Measurements from ENCODE around the gene APBA2.
"Not testable (repeated sequence)": the region's sequence is repeated elsewhere in the genome, so short reads cannot be mapped to it uniquely, and the experiment has no call there.

Gene APBA2

DNA sequence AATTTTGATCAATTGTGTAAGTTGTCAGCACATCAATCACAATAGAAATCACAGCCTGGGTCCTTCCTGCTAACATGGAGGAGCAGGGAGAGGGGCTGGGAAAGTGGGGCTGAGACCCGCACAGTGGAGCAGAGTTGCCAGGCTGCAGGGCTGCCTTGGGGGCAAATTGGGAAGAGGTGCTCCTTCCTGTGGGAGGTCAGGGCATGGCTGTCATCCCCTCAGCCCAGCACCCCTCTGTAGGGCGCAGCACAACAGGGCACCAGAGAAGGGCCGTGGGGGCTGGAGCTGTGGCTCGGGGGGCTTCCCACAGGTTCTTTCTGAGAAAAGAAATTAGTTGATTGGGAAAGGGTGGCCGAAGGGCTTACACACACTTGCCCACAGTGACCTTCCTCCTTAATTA, 257.5 kb downstream of the APBA2 start:
- DNase-seq = no peak

DNA sequence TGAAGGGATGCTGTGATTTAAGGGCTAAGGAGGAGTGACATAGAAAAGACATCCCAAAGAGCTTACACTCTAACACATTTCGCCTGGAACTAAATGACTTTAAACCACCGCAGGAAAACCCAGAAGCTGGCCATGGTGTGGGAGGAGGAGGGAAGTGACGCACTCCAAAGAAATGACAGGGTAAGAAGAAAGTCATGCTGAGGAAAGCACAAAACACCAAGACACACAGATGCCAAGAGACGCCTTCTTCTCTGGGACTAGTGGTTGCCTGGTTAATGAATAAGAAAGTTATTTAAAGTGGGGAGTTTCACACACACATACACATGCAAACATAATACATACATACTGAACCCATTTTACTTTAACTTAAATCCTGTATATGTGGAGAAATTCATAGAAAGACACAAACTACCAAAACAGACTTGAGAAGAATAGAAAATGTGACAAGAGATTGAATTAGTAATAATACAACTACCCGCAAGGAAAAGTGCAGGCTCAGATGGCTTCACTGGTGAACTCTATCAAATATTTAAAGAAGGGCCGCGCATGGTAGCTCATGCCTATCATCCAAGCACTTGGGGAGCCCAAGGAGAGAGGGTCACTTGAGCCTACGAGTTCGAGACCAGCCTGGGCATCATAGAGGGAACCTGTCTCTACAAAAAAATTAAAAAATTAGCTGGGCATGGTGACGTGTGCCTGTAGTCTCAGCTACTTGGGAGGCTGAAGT, 258.3 kb downstream of the APBA2 start:
- DNase-seq = no peak

DNA sequence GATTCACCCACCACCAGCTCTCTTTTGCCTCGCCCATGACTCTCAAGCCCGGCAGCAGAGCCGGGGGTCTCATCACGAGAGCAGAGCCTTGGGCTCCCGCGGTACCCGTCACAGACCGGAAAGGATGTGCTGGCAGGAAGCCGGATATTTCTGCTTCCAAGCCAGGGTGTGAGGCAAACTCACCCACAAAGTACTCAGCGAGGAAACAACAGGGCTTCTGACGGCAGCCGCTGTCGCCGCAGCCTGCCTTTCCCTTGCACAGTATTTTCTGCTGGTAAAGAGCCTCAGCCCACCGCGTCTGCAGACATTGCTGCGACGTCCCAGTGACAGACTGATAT, 263.9 kb downstream of the APBA2 start:
- no peak for DNase-seq

DNA sequence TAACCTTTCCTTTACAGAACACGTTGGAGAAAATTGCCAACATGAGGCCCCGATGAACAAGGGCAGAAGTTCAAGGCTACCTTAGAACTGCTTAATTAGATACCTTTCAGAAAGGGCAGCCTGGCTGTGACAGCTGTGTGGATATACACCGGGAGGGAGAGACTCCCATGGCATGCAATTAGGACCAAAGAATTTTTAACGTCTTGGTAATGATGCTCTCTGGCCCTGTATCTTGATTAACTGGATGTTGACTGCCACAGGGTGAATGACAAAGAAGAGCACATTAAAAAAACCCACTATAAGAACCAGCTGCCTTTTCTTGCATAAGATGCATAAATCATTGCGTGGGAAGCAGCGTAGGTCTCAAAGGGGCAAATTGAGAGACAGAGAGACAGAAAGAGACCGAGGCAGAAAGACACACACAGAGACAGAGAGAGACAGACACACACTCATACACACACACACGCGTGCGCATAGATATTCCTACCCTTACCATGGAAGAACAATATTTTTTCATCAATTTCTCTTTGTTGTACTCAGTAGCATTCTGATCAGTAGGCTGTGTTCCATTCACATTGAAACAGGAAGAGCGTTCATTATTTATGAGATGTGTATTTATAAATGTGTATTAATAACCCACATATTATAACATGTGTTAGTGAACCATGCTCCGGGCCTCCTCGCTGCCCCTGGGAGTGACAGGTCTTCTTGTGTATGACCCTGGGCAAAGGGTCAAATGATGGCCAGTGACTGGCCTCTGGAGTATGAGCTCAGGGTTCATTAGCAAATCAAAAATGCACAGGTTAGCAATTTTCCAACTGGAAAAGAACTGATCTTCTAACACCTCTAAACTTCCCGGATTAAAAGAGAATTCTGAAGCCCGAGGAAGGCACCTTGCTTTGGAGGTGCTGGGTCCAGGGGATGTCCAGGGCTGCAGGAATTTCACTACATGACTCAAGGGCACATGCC, 265.0 kb downstream of the APBA2 start:
- DNase-seq = no peak

DNA sequence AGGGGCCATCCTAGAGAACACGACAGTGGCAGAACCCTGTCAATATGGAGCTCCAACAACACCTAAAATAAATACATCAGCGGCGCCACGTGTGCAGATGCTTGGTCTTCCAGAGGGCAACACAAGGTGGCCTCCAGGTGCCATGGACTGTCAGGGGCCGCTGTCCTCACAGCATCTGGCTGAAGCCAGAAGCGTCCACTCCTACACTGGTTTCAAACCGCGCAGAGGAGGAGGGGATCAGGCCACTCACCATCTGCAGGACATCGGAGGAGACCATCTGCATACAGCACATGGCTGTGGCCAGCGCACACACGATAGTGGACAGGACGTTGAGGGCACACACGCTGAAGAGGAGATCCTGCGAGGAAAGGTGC, 265.7 kb downstream of the APBA2 start:
- no peak for DNase-seq

DNA sequence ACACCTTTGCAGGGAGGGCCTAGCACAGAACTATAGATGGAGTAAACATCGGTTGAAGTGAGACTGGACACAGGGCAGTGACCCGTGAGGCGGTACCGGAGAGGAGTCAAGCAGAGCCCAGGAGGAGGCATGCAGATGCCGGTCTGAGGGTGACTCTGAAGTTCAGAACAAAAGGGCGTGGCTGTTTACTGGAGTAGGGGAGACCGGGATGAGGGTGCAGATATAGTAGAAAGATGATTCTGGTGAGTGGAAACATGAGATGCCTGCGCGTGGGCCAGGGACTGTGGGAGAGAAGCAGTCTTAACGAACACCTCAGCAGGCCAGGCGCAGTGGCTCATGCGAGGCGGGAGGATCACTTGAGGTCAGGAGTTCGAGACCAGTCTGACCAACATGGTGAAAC, 270.7 kb downstream of the APBA2 start:
- no peak for DNase-seq

DNA sequence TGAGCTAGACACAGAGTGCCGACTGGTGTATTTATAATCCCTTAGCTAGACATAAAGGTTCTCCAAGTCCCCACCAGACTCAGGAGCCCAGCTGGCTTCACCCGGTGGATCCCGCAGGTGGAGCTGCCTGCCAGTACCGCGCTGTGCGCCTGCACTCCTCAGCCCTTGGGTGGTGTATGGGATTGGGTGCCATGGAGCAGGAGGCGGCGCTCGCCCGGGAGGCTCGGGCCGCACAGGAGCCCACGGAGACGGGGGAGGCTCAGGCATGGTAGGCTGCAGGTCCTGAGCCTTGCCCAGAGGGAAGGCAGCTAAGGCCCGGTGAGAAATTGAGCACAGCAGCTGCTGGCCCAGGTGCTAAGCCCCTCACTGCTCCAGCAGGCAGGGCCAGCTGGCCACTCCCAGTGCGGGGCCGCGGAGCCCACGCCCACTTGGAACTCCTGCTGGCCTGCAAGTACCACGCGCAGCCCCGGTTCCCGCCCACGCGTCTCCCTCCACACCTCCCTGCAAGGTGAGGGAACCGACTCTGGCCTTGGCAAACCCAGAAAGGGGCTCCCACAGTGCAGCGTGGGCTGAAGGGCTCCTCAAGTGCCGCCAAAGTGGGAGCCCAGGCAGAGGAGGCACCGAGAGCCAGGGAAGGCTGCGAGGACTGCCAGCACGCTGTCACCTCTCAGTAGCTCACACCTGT, 274.1 kb downstream of the APBA2 start:
- DNase-seq = no peak

DNA sequence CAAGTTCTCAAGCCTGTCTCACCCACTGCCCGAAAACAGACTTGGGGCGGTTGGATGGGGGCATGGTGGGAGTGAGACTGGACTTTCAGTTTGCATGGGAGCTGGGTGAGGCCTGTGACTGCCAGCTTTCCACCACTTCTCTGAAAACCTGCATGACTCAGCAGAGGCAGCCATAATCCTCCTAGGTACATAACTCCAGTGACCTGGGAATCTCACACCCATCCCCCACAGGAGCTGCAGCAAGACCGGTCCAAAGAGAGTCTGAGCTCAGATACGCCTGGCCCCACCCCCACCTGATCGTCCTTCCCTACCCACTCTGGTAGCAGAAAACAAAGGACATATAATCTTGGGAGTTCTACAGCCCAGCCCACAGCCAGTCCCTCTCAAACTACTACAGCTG, 276.6 kb downstream of the APBA2 start:
- no peak for DNase-seq

DNA sequence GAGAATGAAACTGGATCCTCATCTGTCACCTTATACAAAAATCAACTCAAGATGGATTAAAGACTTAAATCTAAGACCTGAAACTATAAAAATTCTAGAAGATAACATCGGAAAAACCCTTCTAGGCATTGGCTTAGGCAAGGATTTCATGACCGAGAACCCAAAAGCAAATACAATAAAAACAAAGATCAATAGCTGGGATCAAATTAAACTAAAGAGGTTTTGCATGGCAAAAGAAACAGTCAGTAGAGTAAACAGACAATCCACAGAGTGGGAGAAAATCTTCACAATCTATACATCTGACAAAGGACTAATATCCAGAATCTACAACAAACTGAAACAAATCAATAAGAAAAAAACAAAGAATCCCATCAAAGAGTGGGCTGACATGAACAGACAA, 281.3 kb downstream of the APBA2 start:
- DNase-seq = not testable (repeated sequence)

All from activated CD8-positive, alpha-beta memory T cell treated with anti-CD3 and anti-CD28 coated beads, Interleukin-2, amount 50 U/mL, for 4 hours (primary cell).